Measurements from ENCODE around the gene SHH.

SHH gene

GRCh38 chr7:155852426-155853301, 40.4 kb upstream of the SHH start:
- H3K27ac ChIP-seq = no peak overlapping the region
- TF ChIP-seq ZFX (IDR thresholded peaks at IDR 0.05) (no peak), CTCF (conservative IDR thresholded peaks at IDR 0.05) (no peak)

GRCh38 chr7:155851892-155852291, 39.6 kb upstream of the SHH start:
- TF ChIP-seq CTCF (conservative IDR thresholded peaks at IDR 0.05) = no peak
- TF ChIP-seq ZFX (IDR thresholded peaks at IDR 0.05) = no peak
- no peak overlapping the region for H3K27ac ChIP-seq

GRCh38 chr7:155850766-155851678, 38.8 kb upstream of the SHH start:
- H3K27ac ChIP-seq = no peak overlapping the region
- TF ChIP-seq ZFX (IDR thresholded peaks at IDR 0.05) (no peak), CTCF (conservative IDR thresholded peaks at IDR 0.05) (no peak)

- no peak overlapping the region for H3K27ac ChIP-seq
Observed at GRCh38 chr7:155850001-155850436, 37.8 kb upstream of the SHH start.

GRCh38 chr7:155848691-155849669, 36.7 kb upstream of the SHH start:
- no peak overlapping the region for H3K27ac ChIP-seq

More at GRCh38 chr7:155850001-155850436, 37.8 kb upstream of the SHH start:
- TF ChIP-seq ZFX (IDR thresholded peaks at IDR 0.05) = no peak
- no peak for TF ChIP-seq CTCF (conservative IDR thresholded peaks at IDR 0.05)

More at GRCh38 chr7:155848691-155849669, 36.7 kb upstream of the SHH start:
- no peak for TF ChIP-seq ZFX (IDR thresholded peaks at IDR 0.05)
- TF ChIP-seq CTCF (conservative IDR thresholded peaks at IDR 0.05) = no peak

Measured in C4-2B (cell line).